Stimulated activated CD4-positive, alpha-beta T cell treated with anti-CD3 and anti-CD28 coated beads, Interleukin-1b, Interleukin-23, amount 100 ng/mL, for 1 hour (primary cell): ENCODE results near the gene DIRAS2.

ENCODE experiments used
- DNase-seq, 2 donors: peaks; one replicate each; pipeline ENCODE4 v3.0.0-alpha.2; 2020; ENCODE audit warnings: low read depth in 2 of 2

DIRAS2 gene

DNA sequence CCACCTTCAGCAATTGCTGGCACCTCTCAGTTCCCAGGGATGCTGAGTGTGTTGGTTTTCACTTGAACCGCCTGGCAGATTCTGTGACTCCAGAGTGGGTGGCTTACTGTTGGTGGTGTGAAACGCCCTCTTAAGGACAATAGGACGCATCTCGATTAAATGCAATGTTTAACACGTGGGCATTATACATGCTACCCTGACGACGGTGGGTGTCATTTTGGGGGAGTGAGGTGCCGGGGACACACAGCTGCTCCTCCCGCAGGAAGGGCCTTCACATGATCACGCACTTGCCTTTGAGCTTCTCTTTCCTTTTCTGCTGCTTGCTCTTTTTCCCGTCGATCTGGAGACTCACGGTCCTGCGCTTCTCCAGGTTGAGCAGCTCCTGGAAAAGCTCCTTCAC, 29.7 kb downstream of the DIRAS2 start:
- DNase-seq: no peak

GRCh38 chr9:90611568-90611967, 31.1 kb downstream of the DIRAS2 start:
- no peak for DNase-seq

DNA sequence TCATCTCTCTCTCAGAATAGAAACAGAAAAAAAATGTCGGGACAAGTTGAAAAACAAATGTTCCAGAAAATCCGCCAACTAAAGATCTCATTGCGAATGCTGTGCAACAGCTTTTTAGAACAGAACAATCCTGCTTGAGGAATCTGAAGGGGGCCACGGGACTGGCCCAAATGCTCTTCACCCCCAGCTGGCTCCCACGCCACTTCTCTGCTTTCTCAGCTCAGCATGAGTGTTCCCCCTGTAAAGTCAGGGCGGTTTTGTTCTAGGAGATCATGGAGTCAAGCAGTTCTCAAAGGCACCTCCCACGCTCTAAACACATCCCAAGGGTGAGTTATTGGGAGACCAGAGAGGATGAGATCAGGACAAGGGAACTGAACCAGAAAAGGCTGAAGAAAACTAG, 31.5 kb downstream of the DIRAS2 start:
- DNase-seq: no peak

GRCh38 chr9:90607701-90608516, 34.7 kb downstream of the DIRAS2 start:
- DNase-seq: no peak

GRCh38 chr9:90600029-90600428, 42.6 kb downstream of the DIRAS2 start:
- no peak for DNase-seq

DNA sequence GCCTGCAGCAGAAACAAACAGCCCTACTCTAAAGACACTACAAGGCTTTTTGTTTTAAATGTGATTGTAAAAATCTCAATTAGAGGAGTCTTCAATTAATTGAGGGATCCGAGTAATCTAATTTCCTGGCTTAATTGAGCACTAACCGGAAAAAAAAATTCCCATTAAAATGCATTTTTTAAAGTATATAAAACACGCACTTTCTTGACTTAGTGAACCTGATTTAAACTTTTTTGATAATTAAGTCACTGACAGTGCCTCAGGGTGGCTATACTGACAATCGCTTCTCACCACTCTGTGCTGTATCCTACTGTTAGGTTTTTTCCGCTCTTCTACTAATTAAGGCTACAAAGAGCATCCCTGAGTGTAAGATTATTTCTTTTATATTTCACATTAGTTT, 44.4 kb downstream of the DIRAS2 start:
- no peak for DNase-seq

DNA sequence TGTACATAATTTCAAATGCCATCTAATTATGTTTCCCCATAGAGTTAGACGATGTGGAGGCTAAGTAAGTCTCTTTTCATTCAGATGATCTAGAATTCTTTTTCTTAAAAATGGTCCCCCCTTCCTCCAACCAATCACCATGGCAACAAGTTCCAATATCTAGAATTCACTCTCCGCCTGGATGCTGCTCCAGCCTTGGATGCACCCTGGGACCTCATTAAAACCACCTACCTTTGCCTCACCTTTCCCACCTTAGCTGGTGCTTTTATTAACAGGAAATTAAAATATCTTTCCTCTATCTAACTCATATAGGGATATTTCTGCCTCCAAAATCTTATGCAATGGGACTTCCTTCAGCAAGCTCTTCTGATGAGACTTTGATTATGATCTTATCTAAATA, 49.0 kb downstream of the DIRAS2 start:
- no peak for DNase-seq

DNA sequence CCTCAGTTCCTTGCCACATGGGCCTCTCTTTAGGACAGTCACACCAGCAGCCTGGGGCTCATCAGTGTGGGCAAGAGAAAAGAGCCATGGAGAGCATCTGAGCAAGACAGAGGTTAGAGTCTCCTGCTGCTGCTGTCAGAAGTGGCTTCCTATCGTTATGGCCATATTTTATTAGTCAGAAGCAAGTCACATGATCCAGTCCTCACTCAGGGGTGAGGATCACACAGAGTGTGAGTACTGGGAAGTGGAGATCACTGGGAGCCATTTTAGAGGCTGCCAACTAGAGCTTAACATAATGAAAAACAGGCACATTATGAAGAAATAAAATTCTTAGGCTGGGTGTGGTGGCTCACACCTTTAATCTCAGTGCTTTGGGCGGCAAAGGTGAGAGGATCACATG, 62.0 kb downstream of the DIRAS2 start:
- no peak for DNase-seq

GRCh38 chr9:90579181-90579580, 63.4 kb downstream of the DIRAS2 start:
- DNase-seq: no peak

DNA sequence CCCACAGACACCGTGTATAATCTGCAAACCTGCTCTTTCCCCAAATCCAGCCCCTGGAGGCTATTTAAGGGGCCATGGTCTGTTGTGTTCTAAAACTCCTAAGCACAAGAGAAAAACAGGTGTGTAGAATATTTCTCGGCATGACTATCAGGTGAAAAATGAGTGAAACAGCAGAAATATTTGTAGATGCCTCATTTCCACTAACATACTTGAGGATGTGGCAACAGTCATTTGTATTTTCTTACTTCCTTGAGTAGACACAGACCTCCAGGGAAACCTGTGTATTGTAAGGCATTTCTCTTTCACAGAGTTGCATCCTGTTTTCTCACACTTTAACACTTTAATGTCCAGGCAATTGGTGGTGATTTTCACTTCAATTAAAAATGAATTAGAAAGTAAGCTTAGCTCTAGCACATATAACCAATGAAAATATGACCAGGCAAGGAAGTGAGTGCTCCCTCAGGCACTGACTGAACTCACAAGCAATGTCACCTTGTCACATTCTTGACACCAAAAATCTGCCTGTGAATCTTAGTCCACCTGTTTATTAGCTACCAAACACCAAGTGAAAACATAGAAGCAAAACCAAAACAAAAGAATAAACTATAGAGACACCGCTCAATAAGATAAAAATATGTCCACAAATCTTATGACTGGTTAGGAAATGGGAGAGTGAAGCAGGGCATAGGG, 64.4 kb downstream of the DIRAS2 start:
- no peak for DNase-seq

GRCh38 chr9:90569511-90569910, 73.1 kb downstream of the DIRAS2 start:
- DNase-seq: no peak

- no peak for DNase-seq
Measured at GRCh38 chr9:90568667-90569066, 74.0 kb downstream of the DIRAS2 start.

- no peak for DNase-seq
Measured at GRCh38 chr9:90562229-90562628, 80.4 kb downstream of the DIRAS2 start.
